Activated naive CD8-positive, alpha-beta T cell treated with anti-CD3 and anti-CD28 coated beads for 36 hours (primary cell): Measurements from ENCODE around the gene NAT16. TPM values are rescaled to one million over a fixed set of nuclear protein-coding genes. Genes with fewer than 3 reads are reported as not detected.
A peak's percentile ranks its signal among the peaks of the same experiment; 100 is the strongest.

Experiments
- DNase-seq: peaks from one replicate; pipeline ENCODE4 v3.0.0; 2021
- H3K27ac Mint-ChIP-seq: one replicate; pipeline ENCODE4 v1.8.0; 2022; ENCODE audit warnings: mild to moderate bottlenecking, moderate library complexity, mixed read lengths
- H3K27me3 Mint-ChIP-seq: one replicate; pipeline ENCODE4 v1.8.0; 2022; ENCODE audit warnings: mild to moderate bottlenecking, mixed read lengths
- H3K36me3 Mint-ChIP-seq: one replicate; pipeline ENCODE4 v1.8.0; 2021; ENCODE audit warnings: mild to moderate bottlenecking, mixed read lengths
- H3K4me1 Mint-ChIP-seq: one replicate; pipeline ENCODE4 v1.8.0; 2021; ENCODE audit warnings: mixed read lengths
- H3K4me3 Mint-ChIP-seq: one replicate; pipeline ENCODE4 v1.8.0; 2022; ENCODE audit warnings: mild to moderate bottlenecking, moderate library complexity, mixed read lengths
- H3K9me3 Mint-ChIP-seq: one replicate; pipeline ENCODE4 v1.8.0; 2022; ENCODE audit warnings: mixed read lengths
- total RNA-seq, 2 experiments: library from RNA; stranded (reverse); gene quantifications; one replicate each; pipeline ENCODE4 v1.2.3, GENCODE V29; 2021

Gene NAT16
- total RNA-seq, 2 experiments from 2014 or later = not detected

DNA sequence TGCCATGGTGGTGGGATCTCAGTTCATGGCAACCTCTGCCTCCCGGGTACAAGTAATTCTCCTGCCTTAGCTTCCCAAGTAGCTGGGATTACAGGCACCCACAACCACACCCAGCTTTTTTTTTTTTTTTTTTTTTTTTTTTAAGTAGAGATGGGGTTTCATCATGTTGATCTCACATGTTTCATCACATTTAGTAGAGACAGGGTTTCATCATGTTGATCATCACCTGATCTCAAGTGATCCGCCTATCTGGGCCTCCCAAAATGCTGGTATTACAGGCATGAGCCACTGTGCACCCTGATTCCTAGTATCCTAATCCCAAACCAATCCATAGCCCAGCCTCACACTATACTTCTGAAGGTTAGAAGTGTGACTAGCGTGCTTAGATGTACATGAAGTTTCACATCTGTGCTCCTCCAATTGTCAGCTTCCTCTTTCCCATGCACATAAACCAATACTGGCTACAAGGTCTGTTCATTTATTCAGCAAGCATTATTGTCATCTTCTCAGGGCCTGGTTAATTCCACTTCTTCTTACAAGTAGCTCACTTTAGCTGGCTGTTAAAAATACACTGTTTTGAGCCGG is 6.8 kb upstream of the NAT16 start:
- no peak overlapping the region for H3K4me3 Mint-ChIP-seq
- H3K27ac Mint-ChIP-seq = no peak overlapping the region

DNA sequence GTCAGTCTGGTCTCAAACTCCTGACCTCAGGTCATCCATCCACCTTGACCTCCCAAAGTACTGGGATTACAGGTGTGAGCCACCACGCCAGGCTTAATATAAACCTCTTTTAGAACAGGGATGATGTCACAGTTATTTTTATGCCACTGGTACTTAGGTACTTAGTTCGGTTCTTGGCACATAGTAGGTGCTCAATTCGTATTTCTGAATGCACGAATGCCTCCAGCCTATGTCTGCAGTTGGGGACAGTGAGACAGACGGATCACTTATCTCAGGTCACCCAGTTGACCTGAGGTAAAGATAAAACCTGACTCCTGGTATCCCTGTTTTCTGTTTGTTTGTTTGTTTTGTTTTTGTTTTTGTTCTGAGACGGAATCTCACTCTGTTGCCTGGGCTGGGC is 6.1 kb upstream of the NAT16 start:
- Mint-ChIP-seq H3K4me1 (peaks cover 2% of the 10 kb centered on the region), H3K36me3 (no peaks in the 10 kb centered on the region), H3K9me3 (no peaks in the 10 kb centered on the region), H3K27me3 (peaks cover 30% of the 10 kb centered on the region), H3K27ac (no peak overlapping the region), H3K4me3 (no peak overlapping the region)
- DNase-seq = no peak

More for the DNA sequence above, 6.8 kb upstream of the NAT16 start:
- Mint-ChIP-seq H3K36me3 (no peaks in the 10 kb centered on the region), H3K27me3 (peaks cover 26% of the 10 kb centered on the region), H3K9me3 (no peaks in the 10 kb centered on the region), H3K4me1 (peaks cover 2% of the 10 kb centered on the region)
- DNase-seq = no peak

DNA sequence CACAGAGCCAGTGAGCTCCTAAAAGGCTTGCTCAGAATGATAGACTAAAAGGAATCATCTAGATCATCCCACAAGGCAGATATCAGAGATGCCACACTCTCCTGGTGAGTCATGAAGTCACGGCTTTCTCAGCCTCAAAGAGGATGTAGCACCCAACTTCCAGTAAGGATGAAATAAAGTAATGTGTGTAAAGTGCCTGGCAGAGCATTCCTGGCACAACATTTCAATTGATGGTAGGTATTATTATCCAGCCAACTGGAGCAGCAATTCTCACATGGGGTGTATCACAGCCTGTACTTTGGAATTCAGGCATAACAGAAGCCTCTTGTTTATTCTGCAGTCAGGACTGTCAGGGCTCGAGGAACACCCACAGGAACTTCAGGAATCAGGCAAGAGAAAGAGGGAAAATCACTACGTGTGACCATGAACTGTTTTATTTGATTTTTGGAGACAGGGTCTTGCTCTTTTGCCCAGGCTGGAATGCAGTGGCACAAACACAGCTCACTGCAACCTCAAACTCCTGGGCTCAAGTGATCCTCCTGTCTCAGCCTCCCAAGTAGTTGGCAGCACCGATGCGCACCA is 5.3 kb upstream of the NAT16 start:
- Mint-ChIP-seq H3K4me1 (peaks cover 2% of the 10 kb centered on the region), H3K36me3 (no peaks in the 10 kb centered on the region), H3K27me3 (peaks cover 39% of the 10 kb centered on the region), H3K9me3 (no peaks in the 10 kb centered on the region), H3K27ac (no peak overlapping the region), H3K4me3 (no peak overlapping the region)
- DNase-seq = no peak

DNA sequence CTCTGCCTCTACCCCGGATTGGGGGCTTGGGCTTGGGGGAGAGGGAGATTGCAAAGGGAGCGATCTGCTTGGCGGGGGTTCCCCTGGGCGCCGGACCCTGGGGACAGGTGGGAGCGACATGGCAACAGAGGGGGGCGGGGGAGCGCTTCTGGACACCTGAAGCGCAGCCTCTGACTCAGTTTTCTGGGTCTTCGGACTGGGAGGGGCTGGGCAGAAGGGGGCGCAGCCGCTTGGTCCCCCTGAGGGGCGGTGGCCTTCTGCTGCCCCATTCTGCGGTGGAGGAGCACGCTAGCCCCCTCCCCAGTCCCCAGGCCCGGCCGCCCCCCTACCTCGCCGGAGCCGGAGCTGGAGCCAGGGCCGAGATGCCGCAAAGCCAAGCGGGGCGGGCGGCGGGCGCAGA is 380 bp downstream of the NAT16 start:
- Mint-ChIP-seq H3K36me3 (no peaks in the 10 kb centered on the region), H3K27ac (no peak overlapping the region), H3K4me3 (no peak overlapping the region), H3K4me1 (peaks cover 6% of the 10 kb centered on the region), H3K27me3 (peaks cover 81% of the 10 kb centered on the region), H3K9me3 (no peaks in the 10 kb centered on the region)
- no peak for DNase-seq

DNA sequence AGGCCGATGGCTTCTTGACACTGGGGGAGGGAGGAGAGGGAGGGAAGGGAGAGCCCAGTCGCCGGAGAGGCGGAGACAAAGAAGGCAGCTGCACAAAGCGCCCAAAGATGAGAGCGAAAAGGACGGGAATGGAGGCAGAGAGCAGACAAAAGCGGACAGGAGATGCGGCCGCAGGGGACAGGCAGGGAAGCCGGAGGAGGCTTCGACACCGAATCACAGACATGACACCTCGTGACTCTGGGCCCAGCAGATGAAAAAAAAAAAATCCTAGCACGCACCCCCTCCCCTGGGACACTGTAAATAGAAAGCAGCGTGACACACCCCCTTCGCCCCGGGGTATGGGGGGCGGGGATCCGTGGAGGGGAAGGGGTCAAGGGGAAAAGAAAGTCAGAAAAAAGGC is 976 bp downstream of the NAT16 start:
- peaks cover 83% of the 10 kb centered on the region for H3K27me3 Mint-ChIP-seq
- no peak overlapping the region for H3K4me3 Mint-ChIP-seq
- H3K27ac Mint-ChIP-seq = no peak overlapping the region
- DNase-seq = no peak
- H3K4me1 Mint-ChIP-seq = peaks cover 10% of the 10 kb centered on the region
- no peaks in the 10 kb centered on the region for H3K36me3 Mint-ChIP-seq
- no peaks in the 10 kb centered on the region for H3K9me3 Mint-ChIP-seq

DNA sequence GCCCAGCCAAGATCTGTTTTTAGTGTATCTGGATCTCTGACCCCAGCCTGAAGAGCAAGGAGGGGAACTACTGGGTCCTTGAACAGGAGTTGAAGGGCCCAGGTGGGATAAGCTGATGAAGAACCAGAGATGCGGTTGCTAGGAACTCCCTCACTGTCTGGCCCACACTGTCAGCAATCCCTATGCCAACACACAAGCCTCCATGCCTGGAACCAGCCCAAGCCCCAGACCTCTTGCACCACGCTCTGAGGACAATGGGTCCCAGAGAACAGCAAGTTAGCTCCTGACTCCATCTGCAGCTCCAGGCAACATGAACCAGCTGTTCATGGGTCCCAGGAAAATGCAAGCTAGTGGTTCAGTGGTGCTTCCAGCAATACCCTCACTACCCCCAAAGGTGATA is 2.4 kb downstream of the NAT16 start:
- Mint-ChIP-seq H3K9me3 (no peaks in the 10 kb centered on the region), H3K27me3 (peaks cover 95% of the 10 kb centered on the region), H3K4me3 (no peak overlapping the region), H3K4me1 (peaks cover 18% of the 10 kb centered on the region), H3K27ac (no peak overlapping the region), H3K36me3 (no peaks in the 10 kb centered on the region)
- DNase-seq = no peak

DNA sequence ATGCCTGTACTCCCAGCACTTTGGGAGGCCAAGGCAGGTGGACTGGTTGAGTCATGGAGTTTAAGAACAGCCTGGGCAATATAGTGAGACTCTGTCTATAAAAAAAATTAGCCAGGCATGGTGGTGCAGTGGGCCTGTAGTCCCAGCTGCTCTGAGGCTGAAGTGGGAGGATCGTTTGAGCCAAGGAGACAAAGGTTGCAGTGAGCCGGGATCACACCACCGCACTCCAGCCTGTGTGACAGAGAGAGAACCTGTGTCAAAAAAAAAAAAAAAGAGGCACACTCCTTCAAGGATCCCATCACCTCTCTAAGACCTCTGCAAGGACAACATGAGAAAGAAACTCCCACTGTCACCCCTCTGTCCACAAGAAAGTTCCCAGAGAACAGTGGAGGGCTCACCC is 4.4 kb downstream of the NAT16 start:
- H3K27ac Mint-ChIP-seq = no peak overlapping the region
- no peaks in the 10 kb centered on the region for H3K36me3 Mint-ChIP-seq
- peaks cover 28% of the 10 kb centered on the region for H3K4me1 Mint-ChIP-seq
- H3K27me3 Mint-ChIP-seq = peaks cover 95% of the 10 kb centered on the region
- no peak for DNase-seq
- no peaks in the 10 kb centered on the region for H3K9me3 Mint-ChIP-seq
- no peak overlapping the region for H3K4me3 Mint-ChIP-seq

DNA sequence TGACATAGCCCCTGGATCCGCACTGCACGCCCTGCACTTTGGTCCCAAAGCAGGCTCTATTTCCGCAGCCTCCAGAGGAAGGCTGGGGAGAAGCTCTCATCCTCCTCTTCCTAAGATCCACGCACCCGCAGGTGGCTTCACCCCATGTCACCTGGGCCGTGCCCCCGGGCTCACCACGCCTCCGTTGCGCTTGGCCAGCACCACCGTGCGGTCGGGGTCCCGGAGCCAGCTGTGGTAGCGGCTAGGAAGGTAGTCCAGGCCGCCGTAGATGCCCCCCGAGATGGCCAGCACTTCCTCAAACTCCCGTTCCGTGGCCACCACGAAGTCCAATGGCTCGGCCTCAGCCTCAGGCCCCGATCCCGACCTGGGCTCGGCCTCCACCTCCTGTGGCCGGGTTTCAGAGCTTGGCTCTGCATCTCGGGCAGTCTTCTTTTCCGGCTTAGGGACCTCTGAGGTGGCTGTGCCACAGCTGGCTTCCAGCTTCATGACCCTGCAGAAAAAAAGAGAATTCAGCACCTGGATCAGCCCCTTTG is 5.7 kb downstream of the NAT16 start:
- H3K27me3 Mint-ChIP-seq = peaks cover 96% of the 10 kb centered on the region
- peak overlapping the region; percentile 36 for H3K4me3 Mint-ChIP-seq
- no peaks in the 10 kb centered on the region for H3K36me3 Mint-ChIP-seq
- DNase-seq = no peak
- H3K9me3 Mint-ChIP-seq = no peaks in the 10 kb centered on the region
- no peak overlapping the region for H3K27ac Mint-ChIP-seq
- peaks cover 36% of the 10 kb centered on the region for H3K4me1 Mint-ChIP-seq

DNA sequence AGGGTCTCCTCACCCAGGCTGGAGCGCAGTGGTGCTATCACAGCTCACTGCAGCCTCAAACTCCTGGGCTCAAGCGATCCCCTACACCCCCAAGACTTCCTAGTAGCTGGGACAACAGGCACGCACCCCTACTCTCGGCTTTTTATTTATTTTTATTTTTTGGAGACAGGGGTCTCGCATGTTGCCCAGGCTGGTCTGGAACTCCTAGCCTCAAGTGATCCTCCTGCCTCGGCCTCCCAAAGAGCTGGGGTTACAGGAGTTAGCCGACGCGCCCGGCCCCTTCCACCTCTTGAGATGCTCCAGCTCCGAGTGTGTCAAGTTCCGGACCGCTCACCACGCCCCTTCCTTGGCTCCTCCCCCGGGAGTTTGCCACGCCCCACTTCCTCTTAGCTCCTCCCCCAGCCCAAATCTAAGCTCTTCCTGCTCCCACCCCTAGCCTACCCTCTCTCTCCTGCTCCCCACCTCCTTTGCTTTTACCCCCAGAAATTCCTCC is 6.3 kb downstream of the NAT16 start:
- Mint-ChIP-seq H3K9me3 (no peaks in the 10 kb centered on the region), H3K4me3 (peak overlapping the region; percentile 36), H3K27me3 (peaks cover 96% of the 10 kb centered on the region), H3K36me3 (no peaks in the 10 kb centered on the region), H3K27ac (no peak overlapping the region), H3K4me1 (peaks cover 37% of the 10 kb centered on the region)
- peak; percentile 71 for DNase-seq

DNA sequence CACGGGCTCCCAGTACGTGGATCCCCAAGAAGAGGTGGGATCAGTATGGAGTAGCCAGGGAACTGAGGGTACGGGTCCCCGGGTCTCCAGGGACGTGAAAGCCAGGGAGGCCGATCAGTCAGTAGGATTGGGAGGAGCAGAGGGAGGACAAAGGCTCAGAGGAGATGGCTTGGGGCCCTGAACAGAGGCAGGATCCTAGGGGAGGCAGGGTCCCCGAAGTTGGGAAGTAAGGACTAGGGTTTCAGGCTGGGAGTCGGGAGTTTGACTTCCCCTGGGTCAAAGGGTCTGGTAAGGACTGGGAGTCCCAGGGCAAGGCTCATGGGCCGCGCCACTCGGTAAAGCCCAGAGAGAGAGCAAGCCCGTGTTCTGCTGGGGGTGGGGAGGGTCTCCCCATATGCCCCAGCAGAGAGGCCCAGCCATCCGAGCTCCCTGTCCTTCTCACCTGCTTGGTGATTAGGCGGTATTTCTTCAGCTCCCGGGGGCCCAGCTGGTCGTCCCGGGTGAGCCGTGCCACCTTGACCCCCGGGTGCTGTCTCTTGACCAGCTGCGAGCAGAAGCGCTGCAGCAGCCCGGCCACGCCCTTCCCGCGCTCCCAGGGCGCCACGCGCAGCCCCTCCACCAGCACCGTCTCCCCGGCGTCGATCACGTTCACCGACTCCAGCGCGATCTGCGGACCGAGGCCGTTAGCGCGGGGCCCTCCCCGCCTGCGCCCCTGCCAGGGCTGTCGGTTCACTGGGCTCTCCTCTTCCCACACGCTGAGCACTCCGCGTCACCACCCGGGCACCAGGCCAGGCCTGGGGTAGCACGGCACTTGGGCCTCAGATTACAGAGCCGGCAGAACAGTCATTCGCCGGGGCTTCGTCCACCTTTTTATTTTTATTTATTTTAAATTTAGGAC is 7.0 kb downstream of the NAT16 start:
- no peak overlapping the region for H3K27ac Mint-ChIP-seq
- no peaks in the 10 kb centered on the region for H3K36me3 Mint-ChIP-seq
- H3K27me3 Mint-ChIP-seq = peaks cover 95% of the 10 kb centered on the region
- H3K9me3 Mint-ChIP-seq = no peaks in the 10 kb centered on the region
- no peak overlapping the region for H3K4me3 Mint-ChIP-seq
- DNase-seq = no peak
- H3K4me1 Mint-ChIP-seq = peaks cover 41% of the 10 kb centered on the region

DNA sequence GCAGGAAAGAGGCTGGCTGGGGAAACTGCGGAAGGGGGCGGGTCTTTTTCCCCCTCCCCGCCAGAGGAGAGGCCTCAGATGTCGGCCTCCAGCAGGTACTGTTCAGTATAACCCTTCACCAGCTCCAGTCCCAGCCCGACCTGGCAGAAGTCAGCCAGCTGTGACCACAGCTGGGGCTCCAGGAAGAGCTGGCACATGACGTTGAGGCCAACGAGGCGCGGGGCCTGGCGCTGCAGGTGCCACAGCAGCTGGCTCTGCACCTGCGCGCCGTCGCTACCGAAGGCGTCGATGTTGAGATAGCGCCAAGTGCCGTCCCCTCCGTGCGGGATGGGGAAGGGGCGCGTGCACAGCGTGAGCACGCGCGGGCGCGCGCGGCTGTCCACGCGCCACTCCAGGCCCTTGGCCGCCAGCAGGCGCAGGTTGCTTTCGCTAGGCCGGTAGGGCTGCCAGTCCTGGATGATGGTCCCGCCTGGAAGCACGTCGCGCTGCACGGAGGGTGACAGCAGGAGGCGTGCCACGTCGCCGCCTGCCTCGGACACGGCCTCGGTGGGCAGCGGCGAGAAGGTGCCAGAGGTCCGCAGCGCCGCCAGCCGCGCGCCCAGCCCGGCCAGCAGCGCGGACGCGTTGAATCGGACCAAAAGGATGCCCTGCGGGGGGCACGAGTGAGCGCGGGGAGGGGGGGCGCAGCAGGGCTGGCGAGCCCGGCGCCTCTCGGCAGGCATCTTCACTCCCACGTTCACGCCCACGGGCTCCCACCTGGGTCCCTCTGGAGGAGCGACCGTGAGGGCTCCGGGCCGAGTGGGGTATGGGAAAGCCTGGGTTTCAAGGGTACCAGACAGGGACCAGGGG is 7.9 kb downstream of the NAT16 start:
- Mint-ChIP-seq H3K4me3 (no peak overlapping the region), H3K9me3 (no peaks in the 10 kb centered on the region), H3K27ac (no peak overlapping the region), H3K4me1 (peaks cover 47% of the 10 kb centered on the region), H3K36me3 (no peaks in the 10 kb centered on the region), H3K27me3 (peaks cover 95% of the 10 kb centered on the region)
- no peak for DNase-seq

DNA sequence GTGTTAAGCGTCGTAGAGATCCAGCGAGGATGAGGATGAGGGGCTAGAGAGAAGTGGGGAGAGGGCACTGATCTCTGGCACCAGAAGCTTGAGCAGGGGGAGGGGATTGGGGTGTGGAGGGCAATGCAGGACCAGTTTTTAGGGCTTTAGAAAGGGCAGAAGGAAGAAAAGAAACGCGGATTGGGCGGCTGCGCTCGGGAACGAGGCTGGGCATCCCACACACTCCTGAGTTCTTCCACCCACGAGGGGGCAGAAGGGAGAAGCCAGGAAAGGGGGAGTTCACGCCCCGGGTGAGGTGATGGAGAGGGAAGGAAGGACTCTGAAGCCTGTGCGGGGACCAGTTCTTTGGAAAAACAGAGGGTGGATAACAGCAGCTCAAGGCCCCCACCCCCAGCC is 8.7 kb downstream of the NAT16 start:
- peaks cover 95% of the 10 kb centered on the region for H3K27me3 Mint-ChIP-seq
- H3K4me1 Mint-ChIP-seq = peaks cover 54% of the 10 kb centered on the region
- no peaks in the 10 kb centered on the region for H3K9me3 Mint-ChIP-seq
- peak overlapping the region; percentile 11 for H3K4me3 Mint-ChIP-seq
- no peak for DNase-seq
- no peaks in the 10 kb centered on the region for H3K36me3 Mint-ChIP-seq
- H3K27ac Mint-ChIP-seq = no peak overlapping the region

DNA sequence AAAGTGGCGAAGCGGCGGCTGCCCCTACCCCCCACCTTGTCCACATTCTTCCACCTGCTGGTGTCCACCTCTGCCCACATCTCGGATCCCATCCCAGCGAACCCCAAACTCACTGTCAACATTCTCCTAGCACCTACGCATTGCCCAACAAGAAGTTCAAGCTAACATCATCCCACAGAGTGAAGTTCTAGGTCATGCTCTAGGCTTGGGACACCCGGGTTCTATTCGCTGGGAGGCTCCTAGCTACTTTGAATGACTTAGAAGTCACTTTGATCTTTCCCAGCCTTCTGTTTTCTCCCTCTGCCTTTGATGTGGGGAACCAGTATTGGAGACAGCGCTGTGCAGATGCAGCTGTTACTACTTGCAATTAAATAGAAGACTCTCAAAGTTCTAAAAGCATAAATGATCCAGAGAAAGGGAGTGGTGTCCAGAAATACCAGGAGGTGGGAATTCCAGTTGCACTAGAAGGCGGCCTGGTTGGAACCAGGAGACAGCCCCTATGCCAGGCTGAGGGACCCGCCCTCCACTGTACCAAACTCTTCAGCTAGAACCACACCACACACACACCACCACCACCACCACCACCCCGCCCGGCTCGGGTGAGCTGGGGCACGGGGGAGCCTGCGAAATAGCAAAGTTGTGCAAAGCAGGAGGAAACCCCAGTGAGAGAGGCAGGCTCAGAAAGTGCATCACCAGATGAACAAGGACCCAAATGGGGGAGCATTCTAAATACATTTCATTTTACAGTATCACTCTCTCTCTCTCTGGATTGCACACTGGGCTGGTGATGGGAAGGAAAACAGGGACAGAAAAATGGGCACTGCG is 9.3 kb downstream of the NAT16 start:
- Mint-ChIP-seq H3K36me3 (no peaks in the 10 kb centered on the region), H3K27ac (no peak overlapping the region), H3K27me3 (peaks cover 95% of the 10 kb centered on the region), H3K4me3 (no peak overlapping the region), H3K4me1 (peaks cover 59% of the 10 kb centered on the region), H3K9me3 (no peaks in the 10 kb centered on the region)
- DNase-seq = no peak
